ENCODE measurements around the gene AP3S2. TPM values are rescaled to one million over a fixed set of nuclear protein-coding genes. Genes with fewer than 3 reads are reported as not detected.
A peak's percentile ranks its signal among the peaks of the same experiment; 100 is the strongest.

AP3S2 gene
- total RNA-seq, 4 donors from 2014 or later: 37.3 to 73.8 (median 56.2) TPM

DNA sequence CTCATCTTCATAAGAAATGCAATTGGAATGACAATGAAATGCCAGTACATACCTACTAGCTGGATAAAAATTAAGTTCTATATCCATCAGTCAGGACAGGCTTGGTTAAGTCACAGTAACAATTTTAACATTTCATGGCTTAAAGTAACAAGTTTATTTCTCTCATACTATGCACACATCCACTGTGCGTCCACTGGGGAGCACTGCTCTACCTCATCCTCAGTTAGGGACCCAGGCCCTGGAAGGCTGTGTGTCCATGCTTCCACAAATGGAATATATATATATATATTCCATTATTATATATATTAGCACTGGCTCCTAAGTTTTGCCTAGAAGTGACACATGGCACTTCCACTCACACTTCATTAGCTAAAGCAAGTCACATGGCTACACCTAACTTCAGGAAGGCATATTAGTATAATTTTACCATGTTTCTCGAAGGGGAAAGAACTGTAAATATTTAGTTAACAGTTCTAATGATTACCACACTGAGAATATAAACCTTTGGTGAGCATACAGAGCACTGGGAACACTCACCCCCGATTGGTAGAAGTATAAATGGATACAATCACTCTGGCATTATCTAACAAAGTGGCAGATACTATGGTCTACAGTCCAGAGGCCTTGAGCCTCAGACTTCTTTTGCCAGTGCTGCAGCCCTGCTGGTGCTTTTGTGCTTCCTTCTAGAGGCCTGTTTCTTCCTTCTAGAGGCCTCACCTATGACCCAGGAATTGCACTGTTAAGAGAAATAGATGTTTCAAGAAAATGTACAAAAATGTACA lies 28.6 kb downstream of the AP3S2 start:
- no peak for DNase-seq (ENCODE audit: low spot score)
- TF ChIP-seq CTCF (IDR thresholded peaks at IDR 0.05): no peak

DNA sequence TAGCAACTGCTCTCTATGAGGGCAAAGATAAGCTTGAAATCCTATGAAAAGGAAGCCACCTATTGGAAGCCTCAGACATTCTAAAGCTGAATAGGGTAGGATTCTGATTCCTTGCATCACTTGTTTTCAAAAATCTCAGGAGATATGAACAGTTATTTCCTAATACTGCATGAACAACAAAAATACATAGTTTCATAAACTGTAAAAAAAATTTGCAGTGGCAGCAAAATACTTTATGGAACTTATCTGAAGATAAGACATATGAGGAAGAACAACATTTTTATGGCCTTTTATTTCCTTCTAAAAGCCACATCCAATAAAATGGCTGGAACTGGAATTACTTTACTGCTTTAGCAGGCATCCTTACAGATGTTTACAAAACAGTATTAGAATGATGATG lies 29.9 kb downstream of the AP3S2 start:
- peak; percentile 73 for ATAC-seq (ENCODE audit: low FRiP score)
- no peak for DNase-seq (ENCODE audit: low spot score)
- TF ChIP-seq CTCF (IDR thresholded peaks at IDR 0.05): no peak

More for the DNA sequence above, 28.6 kb downstream of the AP3S2 start:
- ATAC-seq (ENCODE audit: low FRiP score): no peak

- DNase-seq (ENCODE audit: low spot score) (no peak), ATAC-seq (ENCODE audit: low FRiP score) (no peak)
- no peak for TF ChIP-seq CTCF (IDR thresholded peaks at IDR 0.05)
Measured at GRCh38 chr15:89860891-89861290, 32.9 kb downstream of the AP3S2 start.

GRCh38 chr15:89860431-89860830 lies 33.4 kb downstream of the AP3S2 start:
- ATAC-seq (ENCODE audit: low FRiP score) (no peak), DNase-seq (ENCODE audit: low spot score) (no peak)
- no peak for TF ChIP-seq CTCF (IDR thresholded peaks at IDR 0.05)

- ATAC-seq (ENCODE audit: low FRiP score) (no peak), DNase-seq (ENCODE audit: low spot score) (no peak)
Measured at GRCh38 chr15:89858661-89859458, 34.9 kb downstream of the AP3S2 start.

GRCh38 chr15:89857673-89858072 lies 36.1 kb downstream of the AP3S2 start:
- no peak for TF ChIP-seq CTCF (IDR thresholded peaks at IDR 0.05)
- no peak for ATAC-seq (ENCODE audit: low FRiP score)

More at GRCh38 chr15:89858661-89859458, 34.9 kb downstream of the AP3S2 start:
- no peak for TF ChIP-seq CTCF (IDR thresholded peaks at IDR 0.05)

More at GRCh38 chr15:89857673-89858072, 36.1 kb downstream of the AP3S2 start:
- no peak for DNase-seq (ENCODE audit: low spot score)

Data from omental fat pad (tissue), 4 donors.